ENCODE results near the gene USP30.
A peak's percentile ranks its signal among the peaks of the same experiment; 100 is the strongest.

The USP30 gene

DNA sequence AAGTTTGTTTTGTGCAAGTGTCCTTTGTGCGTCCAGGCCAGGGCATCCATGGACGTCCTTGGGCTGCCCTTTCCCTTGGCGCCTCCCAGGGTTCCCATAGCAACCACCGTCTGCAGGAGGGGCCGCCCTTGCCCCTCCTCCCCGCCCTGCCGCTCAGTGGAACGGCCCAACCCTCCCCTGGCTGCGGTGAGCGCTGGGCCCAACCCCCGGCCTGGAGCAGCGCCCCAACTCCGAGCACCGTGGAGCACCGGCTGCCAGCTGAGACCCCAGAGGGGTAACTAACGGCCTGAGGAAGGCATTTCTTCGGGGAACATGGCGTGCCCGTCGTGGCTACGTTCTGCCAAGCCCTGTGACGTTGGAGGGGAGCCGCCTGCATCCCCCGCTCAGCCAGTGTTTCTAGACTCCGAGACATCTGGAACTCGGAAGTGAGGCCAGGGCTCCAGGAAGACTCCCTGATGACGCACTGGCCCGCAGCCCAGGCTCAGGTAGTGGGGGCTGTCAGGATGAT is 58.7 kb downstream of the USP30 start:
- Histone ChIP-seq H3K4ac (ENCODE audit: low read depth, low read length) (no peak overlapping the region), H2AK5ac (ENCODE audit: low read length) (no peak overlapping the region), H3K79me1 (ENCODE audit: low read length) (no peaks in the 10 kb centered on the region), H2AFZ (ENCODE audit: insufficient read depth, low read length, poor library complexity) (peak overlapping the region; percentile 66), H4K12ac (ENCODE audit: low read depth, low read length) (peak overlapping the region; percentile 13), H4K8ac (ENCODE audit: low read depth, low read length) (peak overlapping the region; percentile 6), H3K4me3 (ENCODE audit: low read depth, low read length) (peak overlapping the region; percentile 67), H3K23ac (ENCODE audit: low read length) (no peak overlapping the region), H3K27ac (ENCODE audit: low read depth, low read length) (peak overlapping the region; percentile 9), H3K79me2 (ENCODE audit: control insufficient read depth, insufficient read depth, low read length, poor library complexity) (no peaks in the 10 kb centered on the region), H3K4me1 (ENCODE audit: control insufficient read depth in 1 of 2, insufficient read depth in 2 of 2, low read length in 2 of 2) (peaks cover 9 to 11% of the 10 kb centered on the region in 2 experiments), H3K36me3 (ENCODE audit: control insufficient read depth in 1 of 2, insufficient read depth in 2 of 2, low read length in 2 of 2) (peaks cover 8 to 19% of the 10 kb centered on the region in 2 experiments), H2BK5ac (ENCODE audit: low read depth, low read length, poor library complexity) (no peak overlapping the region), H3K14ac (ENCODE audit: low read length) (peak overlapping the region; percentile 19), H2BK120ac (ENCODE audit: insufficient read depth, low read length, poor library complexity) (no peak overlapping the region), H4K91ac (ENCODE audit: low read depth, low read length) (no peak overlapping the region), H2BK12ac (ENCODE audit: low read length) (no peak overlapping the region), H3K9ac (ENCODE audit: low read length) (peak overlapping the region; percentile 29), H3K27me3 (ENCODE audit: insufficient read depth, low read length) (no peaks in the 10 kb centered on the region), H3K4me2 (ENCODE audit: low read length) (peak overlapping the region; percentile 76), H3K9me3 (ENCODE audit: insufficient read depth, low read depth, low read length) (no peaks in the 10 kb centered on the region), H3K18ac (ENCODE audit: low read length) (peak overlapping the region; percentile 4)
- no CpG with 5 or more reads among the region's 28 CpGs for WGBS (ENCODE audit: extremely low coverage, insufficient coverage, insufficient read length)
- peak; percentile 76 to 87 for DNase-seq

DNA sequence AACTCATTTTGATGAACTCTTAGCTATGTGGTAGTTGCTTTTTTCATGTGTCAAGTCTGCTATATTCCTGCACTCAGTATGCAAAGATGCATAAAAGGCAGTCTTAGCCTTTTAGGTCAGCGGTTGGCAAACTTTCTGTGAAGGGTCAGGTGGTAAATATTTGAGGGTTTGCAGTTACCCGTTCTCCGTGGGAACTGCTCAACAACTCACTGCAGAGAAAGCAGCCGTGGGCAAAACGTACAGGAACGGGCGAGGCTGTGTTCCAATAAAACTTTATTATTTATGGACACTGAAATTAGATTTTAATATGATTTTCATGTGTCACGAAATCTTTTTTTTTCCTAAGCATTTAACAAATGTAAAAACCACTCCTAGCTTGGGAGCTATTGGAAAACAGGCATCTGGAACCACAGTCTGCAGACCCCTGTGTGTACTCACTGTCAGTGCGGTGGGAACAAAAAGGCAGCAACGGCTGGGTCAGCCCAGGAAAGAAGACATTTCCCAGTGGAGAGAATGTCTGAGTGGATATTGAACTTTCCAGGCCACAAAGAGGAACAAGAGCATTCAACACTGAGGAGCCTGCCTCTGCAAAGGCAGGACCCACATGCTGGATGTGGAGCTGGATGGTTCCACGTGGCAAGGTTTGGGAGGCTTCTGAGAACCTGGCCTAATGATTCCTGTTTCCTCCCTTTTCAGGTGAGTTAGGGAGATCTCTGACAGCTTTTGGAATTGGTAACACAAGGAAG is 60.5 kb downstream of the USP30 start:
- Histone ChIP-seq H4K12ac (ENCODE audit: low read depth, low read length) (no peak overlapping the region), H3K14ac (ENCODE audit: low read length) (no peak overlapping the region), H3K18ac (ENCODE audit: low read length) (no peak overlapping the region), H2AFZ (ENCODE audit: insufficient read depth, low read length, poor library complexity) (no peak overlapping the region), H3K79me2 (ENCODE audit: control insufficient read depth, insufficient read depth, low read length, poor library complexity) (no peaks in the 10 kb centered on the region), H3K79me1 (ENCODE audit: low read length) (no peaks in the 10 kb centered on the region), H4K91ac (ENCODE audit: low read depth, low read length) (no peak overlapping the region), H3K4ac (ENCODE audit: low read depth, low read length) (no peak overlapping the region), H3K4me3 (ENCODE audit: low read depth, low read length) (no peak overlapping the region), H3K9me3 (ENCODE audit: insufficient read depth, low read depth, low read length) (no peaks in the 10 kb centered on the region), H3K36me3 (ENCODE audit: control insufficient read depth in 1 of 2, insufficient read depth in 2 of 2, low read length in 2 of 2) (peaks cover 3 to 12% of the 10 kb centered on the region in 2 experiments), H3K4me2 (ENCODE audit: low read length) (no peak overlapping the region), H3K4me1 (ENCODE audit: control insufficient read depth in 1 of 2, insufficient read depth in 2 of 2, low read length in 2 of 2) (peaks cover 13 to 14% of the 10 kb centered on the region in 2 experiments), H2BK5ac (ENCODE audit: low read depth, low read length, poor library complexity) (no peak overlapping the region), H3K27ac (ENCODE audit: low read depth, low read length) (no peak overlapping the region), H3K9ac (ENCODE audit: low read length) (no peak overlapping the region), H4K8ac (ENCODE audit: low read depth, low read length) (no peak overlapping the region), H2AK5ac (ENCODE audit: low read length) (no peak overlapping the region), H2BK12ac (ENCODE audit: low read length) (no peak overlapping the region), H3K27me3 (ENCODE audit: insufficient read depth, low read length) (no peaks in the 10 kb centered on the region), H2BK120ac (ENCODE audit: insufficient read depth, low read length, poor library complexity) (no peak overlapping the region), H3K23ac (ENCODE audit: low read length) (no peak overlapping the region)
- DNase-seq, result no peak
- no CpG with 5 or more reads among the region's 11 CpGs for WGBS (ENCODE audit: extremely low coverage, insufficient coverage, insufficient read length)

GRCh38 chr12:109113661-109114321 is 61.4 kb downstream of the USP30 start:
- WGBS (ENCODE audit: extremely low coverage, insufficient coverage, insufficient read length), result no CpG with 5 or more reads among the region's 5 CpGs
- no peak overlapping the region for H3K27ac ChIP-seq (ENCODE audit: low read depth, low read length)
- no peak overlapping the region for H4K12ac ChIP-seq (ENCODE audit: low read depth, low read length)
- H3K79me1 ChIP-seq (ENCODE audit: low read length), result no peaks in the 10 kb centered on the region
- no peak overlapping the region for H2BK5ac ChIP-seq (ENCODE audit: low read depth, low read length, poor library complexity)
- H3K27me3 ChIP-seq (ENCODE audit: insufficient read depth, low read length), result no peaks in the 10 kb centered on the region
- H3K4me1 ChIP-seq (ENCODE audit: control insufficient read depth in 1 of 2, insufficient read depth in 2 of 2, low read length in 2 of 2), result peaks cover 13 to 14% of the 10 kb centered on the region in 2 experiments
- no peak overlapping the region for H2AK5ac ChIP-seq (ENCODE audit: low read length)
- H3K79me2 ChIP-seq (ENCODE audit: control insufficient read depth, insufficient read depth, low read length, poor library complexity), result no peaks in the 10 kb centered on the region
- H3K9ac ChIP-seq (ENCODE audit: low read length), result no peak overlapping the region
- no peak overlapping the region for H4K8ac ChIP-seq (ENCODE audit: low read depth, low read length)
- DNase-seq, result no peak
- H3K18ac ChIP-seq (ENCODE audit: low read length), result no peak overlapping the region
- no peak overlapping the region for H3K23ac ChIP-seq (ENCODE audit: low read length)
- H3K14ac ChIP-seq (ENCODE audit: low read length), result no peak overlapping the region
- no peak overlapping the region for H2AFZ ChIP-seq (ENCODE audit: insufficient read depth, low read length, poor library complexity)
- no peak overlapping the region for H3K4me2 ChIP-seq (ENCODE audit: low read length)
- no peak overlapping the region for H3K4ac ChIP-seq (ENCODE audit: low read depth, low read length)
- H3K4me3 ChIP-seq (ENCODE audit: low read depth, low read length), result no peak overlapping the region
- no peak overlapping the region for H2BK120ac ChIP-seq (ENCODE audit: insufficient read depth, low read length, poor library complexity)
- H3K36me3 ChIP-seq (ENCODE audit: control insufficient read depth in 1 of 2, insufficient read depth in 2 of 2, low read length in 2 of 2), result peaks cover 0 to 9% of the 10 kb centered on the region in 2 experiments
- no peak overlapping the region for H4K91ac ChIP-seq (ENCODE audit: low read depth, low read length)
- H3K9me3 ChIP-seq (ENCODE audit: insufficient read depth, low read depth, low read length), result no peaks in the 10 kb centered on the region
- H2BK12ac ChIP-seq (ENCODE audit: low read length), result no peak overlapping the region

DNA sequence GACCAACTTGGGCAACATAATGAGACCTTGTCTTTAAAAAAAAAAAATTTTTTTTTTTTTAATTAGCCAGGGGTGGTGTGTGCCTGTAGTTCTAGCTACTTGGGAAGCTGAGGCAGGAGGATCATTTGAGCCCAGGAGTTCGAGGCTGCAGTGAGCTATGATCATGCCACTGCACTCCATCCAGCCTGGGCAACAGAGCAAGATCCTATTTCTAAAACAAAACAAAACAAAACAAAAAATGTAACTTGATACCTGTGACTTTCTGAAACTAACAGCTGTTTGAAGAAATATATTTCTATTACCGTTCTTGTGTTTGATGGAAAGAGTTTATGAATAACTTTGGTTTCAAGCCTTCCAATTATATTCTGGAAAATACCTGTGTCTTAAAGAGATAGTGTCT is 62.3 kb downstream of the USP30 start:
- no peaks in the 10 kb centered on the region for H3K79me1 ChIP-seq (ENCODE audit: low read length)
- H2AK5ac ChIP-seq (ENCODE audit: low read length), result no peak overlapping the region
- H4K8ac ChIP-seq (ENCODE audit: low read depth, low read length), result no peak overlapping the region
- no peaks in the 10 kb centered on the region for H3K27me3 ChIP-seq (ENCODE audit: insufficient read depth, low read length)
- no peak overlapping the region for H4K12ac ChIP-seq (ENCODE audit: low read depth, low read length)
- no peak overlapping the region for H3K14ac ChIP-seq (ENCODE audit: low read length)
- WGBS (ENCODE audit: extremely low coverage, insufficient coverage, insufficient read length), result no CpG with 5 or more reads among the region's 2 CpGs
- H2BK5ac ChIP-seq (ENCODE audit: low read depth, low read length, poor library complexity), result no peak overlapping the region
- H2BK12ac ChIP-seq (ENCODE audit: low read length), result no peak overlapping the region
- no peak overlapping the region for H3K4ac ChIP-seq (ENCODE audit: low read depth, low read length)
- H3K4me3 ChIP-seq (ENCODE audit: low read depth, low read length), result no peak overlapping the region
- no peaks in the 10 kb centered on the region for H3K79me2 ChIP-seq (ENCODE audit: control insufficient read depth, insufficient read depth, low read length, poor library complexity)
- no peak for DNase-seq
- no peak overlapping the region for H3K18ac ChIP-seq (ENCODE audit: low read length)
- H3K4me1 ChIP-seq (ENCODE audit: control insufficient read depth in 1 of 2, insufficient read depth in 2 of 2, low read length in 2 of 2), result peaks cover 13 to 14% of the 10 kb centered on the region in 2 experiments
- no peak overlapping the region for H3K27ac ChIP-seq (ENCODE audit: low read depth, low read length)
- peaks cover 0 to 6% of the 10 kb centered on the region in 2 experiments for H3K36me3 ChIP-seq (ENCODE audit: control insufficient read depth in 1 of 2, insufficient read depth in 2 of 2, low read length in 2 of 2)
- no peak overlapping the region for H3K23ac ChIP-seq (ENCODE audit: low read length)
- no peak overlapping the region for H3K4me2 ChIP-seq (ENCODE audit: low read length)
- H2BK120ac ChIP-seq (ENCODE audit: insufficient read depth, low read length, poor library complexity), result no peak overlapping the region
- no peak overlapping the region for H2AFZ ChIP-seq (ENCODE audit: insufficient read depth, low read length, poor library complexity)
- no peak overlapping the region for H3K9ac ChIP-seq (ENCODE audit: low read length)
- H3K9me3 ChIP-seq (ENCODE audit: insufficient read depth, low read depth, low read length), result no peaks in the 10 kb centered on the region
- no peak overlapping the region for H4K91ac ChIP-seq (ENCODE audit: low read depth, low read length)

All from trophoblast cell (in vitro differentiated cells and primary cell).